B cell (primary cell): ENCODE results near the gene HABP2. TPM values are rescaled to one million over a fixed set of nuclear protein-coding genes. Genes with fewer than 3 reads are reported as not detected.

Source experiments
- ATAC-seq: fragments of 200-7000 bp; cut with Tn5 transposase; one replicate; pipeline ENCODE4 v1.10.0; 2021; ENCODE audit warnings: low read depth, mild to moderate bottlenecking, moderate number of reproducible peaks, moderate library complexity
- CTCF ChIA-PET: fragments of 350-600 bp; sonication (Branson Sonifier 250); formaldehyde crosslinking; loops from one replicate; lab custom pipeline; 2021; ENCODE audit warnings: antibody characterized with exemption, inconsistent platforms; lab: Charles Lee
- POLR2A ChIA-PET: fragments of 350-600 bp; sonication (Branson Sonifier 250); formaldehyde crosslinking; loops from one replicate; lab custom pipeline; 2021; ENCODE audit warnings: antibody characterized with exemption; lab: Charles Lee
- DNase-seq: peaks from one replicate; pipeline ENCODE4 v3.0.0; 2013
- H2AFZ ChIP-seq: 2 replicates; pipeline ENCODE4 v1.6.1; 2012; ENCODE audit warnings: mild to moderate bottlenecking, low read depth, low read length; ENCODE audit not compliant: insufficient read depth, poor library complexity, severe bottlenecking
- H3K27ac ChIP-seq, 2 donors: 1 replicate in 1 of 2; 2 replicates in 1 of 2; pipeline ENCODE4 v1.5.1; 2012 to 2013; ENCODE audit warnings: low read length in 2 of 2, mild to moderate bottlenecking in 2 of 2, moderate library complexity in 1 of 2
- H3K27me3 ChIP-seq, 4 experiments: fragments of 200-600 bp in 1 of 4; sonication (generic) in 1 of 4; replicated peaks in 1 of 4; 1 replicate in 2 of 4; 2 replicates in 2 of 4; pipeline versions ENCODE4 v1.6.1 to v1.7.0; 2013 to 2016; ENCODE audit warnings: low read length in 3 of 4, mild to moderate bottlenecking in 2 of 4, mixed read lengths in 1 of 4, moderate library complexity in 1 of 4; ENCODE audit not compliant: insufficient read depth in 4 of 4, control insufficient read depth in 3 of 4; ENCODE audit errors: control extremely low read depth in 1 of 4
- H3K36me3 ChIP-seq, 2 experiments: replicated peaks in 1 of 2; 1 replicate in 1 of 2; 2 replicates in 1 of 2; pipeline versions ENCODE4 v1.6.1 to v1.7.1; 2013; ENCODE audit warnings: low read length in 1 of 2; ENCODE audit not compliant: insufficient read depth in 2 of 2, control insufficient read depth in 1 of 2; ENCODE audit errors: control extremely low read depth in 1 of 2, extremely low read depth in 1 of 2
- H3K4me1 ChIP-seq, 2 donors: fragments of 200-600 bp in 1 of 2; sonication (generic) in 1 of 2; 1 replicate in 1 of 2; 2 replicates in 1 of 2; pipeline versions ENCODE4 v1.5.1 to v1.6.1; 2013 to 2017; ENCODE audit warnings: low read length in 2 of 2; ENCODE audit not compliant: control insufficient read depth in 2 of 2, insufficient read depth in 2 of 2
- H3K4me2 ChIP-seq: replicated peaks from 2 replicates; pipeline ENCODE3; 2012; ENCODE audit warnings: mild to moderate bottlenecking, low read depth, low read length; ENCODE audit not compliant: poor library complexity, severe bottlenecking
- H3K4me3 ChIP-seq, 5 experiments: fragments of 200-600 bp in 1 of 5; sonication (generic) in 1 of 5; 1 replicate in 3 of 5; 2 replicates in 2 of 5; pipeline versions ENCODE4 v1.5.1 to v1.7.0; 2011 to 2016; ENCODE audit warnings: low read length in 4 of 5, mild to moderate bottlenecking in 4 of 5, low read depth in 2 of 5, control low read depth in 1 of 5, moderate library complexity in 1 of 5; ENCODE audit not compliant: insufficient read depth in 1 of 5; ENCODE audit errors: control extremely low read depth in 1 of 5, extremely low read depth in 1 of 5
- H3K79me2 ChIP-seq: fragments of 200-600 bp; sonication (generic); one replicate; pipeline ENCODE4 v1.6.0; 2016; ENCODE audit warnings: low read length; ENCODE audit not compliant: control insufficient read depth, insufficient read depth
- H3K9ac ChIP-seq: fragments of 200-600 bp; sonication (generic); 2 replicates; pipeline ENCODE4 v1.6.1; 2017; ENCODE audit warnings: mild to moderate bottlenecking, low read length, moderate library complexity
- H3K9me3 ChIP-seq, 3 donors: one replicate each; pipeline versions ENCODE4 v1.6.1 to v1.7.1; 2013; ENCODE audit warnings: low read length in 2 of 3; ENCODE audit not compliant: control insufficient read depth in 2 of 3, insufficient read depth in 1 of 3; ENCODE audit errors: control extremely low read depth in 1 of 3
- H4K20me1 ChIP-seq: 2 replicates; pipeline ENCODE4 v1.6.0; 2012; ENCODE audit warnings: mild to moderate bottlenecking, low read length; ENCODE audit not compliant: insufficient read depth, control insufficient read depth, poor library complexity, severe bottlenecking
- H3K27ac Mint-ChIP-seq: one replicate; pipeline ENCODE4 v1.8.0; 2021; ENCODE audit warnings: mixed read lengths
- H3K27me3 Mint-ChIP-seq: one replicate; pipeline ENCODE4 v1.8.0; 2021; ENCODE audit warnings: mixed read lengths
- H3K4me1 Mint-ChIP-seq: one replicate; pipeline ENCODE4 v1.8.0; 2021; ENCODE audit warnings: mixed read lengths
- H3K4me3 Mint-ChIP-seq: one replicate; pipeline ENCODE4 v1.8.0; 2021; ENCODE audit warnings: mixed read lengths
- H3K9me3 Mint-ChIP-seq: one replicate; pipeline ENCODE4 v1.8.0; 2022; ENCODE audit warnings: mixed read lengths; ENCODE audit not compliant: insufficient read depth
- CTCF ChIP-seq: fragments of 200-600 bp; IDR thresholded peaks from one replicate; pipeline ENCODE4 v1.8.0; 2022; ENCODE audit warnings: antibody characterized with exemption, mild to moderate bottlenecking
- EZH2 ChIP-seq: IDR thresholded peaks from 2 replicates; pipeline ENCODE4 v1.6.1; 2012; ENCODE audit warnings: borderline replicate concordance, low read depth, mild to moderate bottlenecking, moderate library complexity, low read length; ENCODE audit not compliant: insufficient read depth, poor library complexity, severe bottlenecking
- WGBS: methylation state at CpG from one replicate; pipeline ENCODE4 v1.1.5; 2013; ENCODE audit warnings: missing lambda C conversion rate; ENCODE audit not compliant: insufficient coverage; 5-methylcytosine and 5-hydroxymethylcytosine counted together
- intact Hi-C: fragments of 100-400 bp; cut with micrococcal nuclease; formaldehyde crosslinking; loops from one replicate; pipeline ENCODE4 v1.10.0; 2022
- polyA plus RNA-seq: library from polyadenylated mRNA; depleted of rRNA; stranded (reverse); fragments of >200 nt; gene quantifications from 2 replicates; pipeline ENCODE4 v1.2.3, GENCODE V29; 2012
- total RNA-seq, 2 donors: library from RNA; stranded (reverse); fragments of 120-200 nt in 1 of 2; gene quantifications; 1 replicate in 1 of 2; 2 replicates in 1 of 2; pipeline versions ENCODE4 v1.2.3 to v1.2.4, GENCODE V29; 2013 to 2022

HABP2 gene
- total and polyA plus RNA-seq, 2 donors (not counting 1 experiment from before 2014, with no cell fraction given) = not detected

- no peaks in the 10 kb centered on the region for H3K36me3 ChIP-seq
- ChIA-PET POLR2A (no interaction called here), CTCF (no interaction called here)
- no peaks in the 10 kb centered on the region for H3K9me3 ChIP-seq
- WGBS = 100% methylated on average over 3 of the region's 3 CpGs
- no peaks in the 10 kb centered on the region for H3K4me1 Mint-ChIP-seq
- no peak overlapping the region for H2AFZ ChIP-seq
- TF ChIP-seq EZH2 (no peak), CTCF (no peak)
- H3K4me1 ChIP-seq = no peaks in the 10 kb centered on the region
- no peak overlapping the region for H3K9ac ChIP-seq
- H3K27ac Mint-ChIP-seq = no peak overlapping the region
- H3K4me2 ChIP-seq = no peak overlapping the region
- no peak for DNase-seq
- H3K4me3 ChIP-seq = no peak overlapping the region
- H3K79me2 ChIP-seq = no peaks in the 10 kb centered on the region
- intact Hi-C loops = no loop called here
- no peaks in the 10 kb centered on the region for H3K9me3 Mint-ChIP-seq
- H3K27ac ChIP-seq = no peak overlapping the region
- H3K27me3 ChIP-seq = no peaks in the 10 kb centered on the region
- H3K4me3 Mint-ChIP-seq = no peak overlapping the region
- H4K20me1 ChIP-seq = no peaks in the 10 kb centered on the region
- ATAC-seq = no peak
- H3K27me3 Mint-ChIP-seq = peaks cover 3% of the 10 kb centered on the region
Measured at GRCh38 chr10:113532724-113533123, 20.1 kb upstream of the HABP2 start.

GRCh38 chr10:113533801-113534200 lies 19.1 kb upstream of the HABP2 start:
- no peaks in the 10 kb centered on the region for H3K4me1 Mint-ChIP-seq
- no peak overlapping the region for H3K27ac ChIP-seq
- no peak overlapping the region for H3K4me3 ChIP-seq
- H3K9me3 Mint-ChIP-seq = no peaks in the 10 kb centered on the region
- no peaks in the 10 kb centered on the region for H3K27me3 ChIP-seq
- H3K27ac Mint-ChIP-seq = no peak overlapping the region
- 83% methylated on average over 6 of the region's 6 CpGs for WGBS
- POLR2A ChIA-PET = no interaction called here
- H3K9me3 ChIP-seq = no peaks in the 10 kb centered on the region
- no peak for ATAC-seq
- no peak overlapping the region for H2AFZ ChIP-seq
- CTCF ChIA-PET = no interaction called here
- intact Hi-C loops = no loop called here
- H3K9ac ChIP-seq = no peak overlapping the region
- no peak overlapping the region for H3K4me2 ChIP-seq
- H3K27me3 Mint-ChIP-seq = peaks cover 3% of the 10 kb centered on the region
- H3K36me3 ChIP-seq = no peaks in the 10 kb centered on the region
- no peak for DNase-seq
- H3K79me2 ChIP-seq = no peaks in the 10 kb centered on the region
- H3K4me1 ChIP-seq = no peaks in the 10 kb centered on the region
- H4K20me1 ChIP-seq = no peaks in the 10 kb centered on the region
- TF ChIP-seq EZH2 (no peak), CTCF (no peak)
- no peak overlapping the region for H3K4me3 Mint-ChIP-seq
